Type B pancreatic cell (in vitro differentiated cells): ENCODE results near the gene KPTN. TPM values are rescaled to one million over a fixed set of nuclear protein-coding genes. Genes with fewer than 3 reads are reported as not detected.

Experiments
- DNase-seq: peaks from one replicate; pipeline ENCODE4 v3.0.0; 2021; ENCODE audit warnings: mixed read lengths; ENCODE audit not compliant: unreplicated experiment; ENCODE audit errors: extremely low spot score
- H3K27ac Mint-ChIP-seq: 2 replicates; pipeline ENCODE4 v1.8.0; 2021; ENCODE audit warnings: mild to moderate bottlenecking, mixed read lengths
- H3K27me3 Mint-ChIP-seq: 2 replicates; pipeline ENCODE4 v1.8.0; 2021; ENCODE audit warnings: mixed read lengths
- H3K36me3 Mint-ChIP-seq: 2 replicates; pipeline ENCODE4 v1.8.0; 2021; ENCODE audit warnings: mixed read lengths
- H3K4me1 Mint-ChIP-seq: one replicate; pipeline ENCODE4 v1.8.0; 2021; ENCODE audit warnings: mixed read lengths; ENCODE audit not compliant: unreplicated experiment
- H3K4me3 Mint-ChIP-seq: 2 replicates; pipeline ENCODE4 v1.8.0; 2021; ENCODE audit warnings: mild to moderate bottlenecking, mixed read lengths
- H3K9me3 Mint-ChIP-seq: 2 replicates; pipeline ENCODE4 v1.8.0; 2021; ENCODE audit warnings: mixed read lengths
- total RNA-seq: library from RNA; stranded (reverse); gene quantifications from 2 replicates; pipeline ENCODE4 v1.2.1, GENCODE V29; 2021; ENCODE audit warnings: low replicate concordance
- TF ChIP-seq, protein P1 (sequence below): fragments of 200-600 bp; sonication (generic); conservative IDR thresholded peaks from 2 replicates; pipeline ENCODE4 v1.5.0; 2021; ENCODE audit warnings: antibody characterized with exemption, mild to moderate bottlenecking

KPTN gene
- total RNA-seq, 1 donor from 2014 or later, result 21.2 TPM

DNA sequence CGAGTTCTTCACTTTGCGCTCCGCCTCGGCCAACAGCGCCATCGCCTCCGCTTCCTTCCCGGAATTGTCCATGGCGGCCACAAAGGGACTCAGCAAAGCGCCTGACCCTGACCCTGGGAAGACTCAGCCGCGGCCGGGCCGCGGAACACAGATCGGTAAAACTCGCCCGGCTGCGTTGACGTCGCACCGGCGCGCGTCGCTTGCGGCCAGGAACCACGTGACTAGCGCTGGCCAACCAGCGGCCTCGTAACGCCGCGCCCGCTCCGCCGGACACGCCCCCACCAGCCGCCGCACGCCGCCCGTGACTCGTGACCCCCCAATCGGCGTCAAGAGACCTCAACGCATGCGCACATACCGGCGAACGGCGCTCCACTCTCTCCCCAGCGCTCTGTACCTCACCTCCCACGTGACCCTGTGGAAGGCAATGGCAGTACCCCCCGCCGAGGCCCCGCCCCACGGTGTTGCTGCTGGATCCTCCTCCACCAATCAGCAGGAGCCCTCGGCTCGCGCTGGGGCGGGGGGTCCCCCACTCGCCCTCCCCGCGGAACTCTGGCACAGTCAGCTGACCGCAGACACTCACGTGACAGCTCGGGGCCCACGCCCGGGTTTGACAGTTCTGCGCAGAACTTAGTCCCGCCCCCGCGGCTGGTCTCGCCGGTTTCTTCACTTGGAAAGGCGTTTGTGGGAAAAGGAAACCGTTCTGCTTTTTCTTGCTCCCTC lies 31.0 kb upstream of the KPTN start, which contains the start of gene NAPA:
TSS of gene NAPA (minus strand) at position 195 of the 720 bp plus-strand sequence. CDS start at position 72, 123 bp downstream.
- Mint-ChIP-seq H3K27ac (peak within 1 kb of the TSS; percentile 95), H3K36me3 (peaks cover 6% of the 10 kb centered on the region), H3K4me3 (peak within 1 kb of the TSS; percentile 95), H3K9me3 (no peaks in the 10 kb centered on the region), H3K27me3 (peaks cover 5% of the 10 kb centered on the region), H3K4me1 (peaks cover 33% of the 10 kb centered on the region)
- DNase-seq, result peak; percentile 100
- TF ChIP-seq, protein P1, sequence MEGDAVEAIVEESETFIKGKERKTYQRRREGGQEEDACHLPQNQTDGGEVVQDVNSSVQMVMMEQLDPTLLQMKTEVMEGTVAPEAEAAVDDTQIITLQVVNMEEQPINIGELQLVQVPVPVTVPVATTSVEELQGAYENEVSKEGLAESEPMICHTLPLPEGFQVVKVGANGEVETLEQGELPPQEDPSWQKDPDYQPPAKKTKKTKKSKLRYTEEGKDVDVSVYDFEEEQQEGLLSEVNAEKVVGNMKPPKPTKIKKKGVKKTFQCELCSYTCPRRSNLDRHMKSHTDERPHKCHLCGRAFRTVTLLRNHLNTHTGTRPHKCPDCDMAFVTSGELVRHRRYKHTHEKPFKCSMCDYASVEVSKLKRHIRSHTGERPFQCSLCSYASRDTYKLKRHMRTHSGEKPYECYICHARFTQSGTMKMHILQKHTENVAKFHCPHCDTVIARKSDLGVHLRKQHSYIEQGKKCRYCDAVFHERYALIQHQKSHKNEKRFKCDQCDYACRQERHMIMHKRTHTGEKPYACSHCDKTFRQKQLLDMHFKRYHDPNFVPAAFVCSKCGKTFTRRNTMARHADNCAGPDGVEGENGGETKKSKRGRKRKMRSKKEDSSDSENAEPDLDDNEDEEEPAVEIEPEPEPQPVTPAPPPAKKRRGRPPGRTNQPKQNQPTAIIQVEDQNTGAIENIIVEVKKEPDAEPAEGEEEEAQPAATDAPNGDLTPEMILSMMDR, result no peak

DNA sequence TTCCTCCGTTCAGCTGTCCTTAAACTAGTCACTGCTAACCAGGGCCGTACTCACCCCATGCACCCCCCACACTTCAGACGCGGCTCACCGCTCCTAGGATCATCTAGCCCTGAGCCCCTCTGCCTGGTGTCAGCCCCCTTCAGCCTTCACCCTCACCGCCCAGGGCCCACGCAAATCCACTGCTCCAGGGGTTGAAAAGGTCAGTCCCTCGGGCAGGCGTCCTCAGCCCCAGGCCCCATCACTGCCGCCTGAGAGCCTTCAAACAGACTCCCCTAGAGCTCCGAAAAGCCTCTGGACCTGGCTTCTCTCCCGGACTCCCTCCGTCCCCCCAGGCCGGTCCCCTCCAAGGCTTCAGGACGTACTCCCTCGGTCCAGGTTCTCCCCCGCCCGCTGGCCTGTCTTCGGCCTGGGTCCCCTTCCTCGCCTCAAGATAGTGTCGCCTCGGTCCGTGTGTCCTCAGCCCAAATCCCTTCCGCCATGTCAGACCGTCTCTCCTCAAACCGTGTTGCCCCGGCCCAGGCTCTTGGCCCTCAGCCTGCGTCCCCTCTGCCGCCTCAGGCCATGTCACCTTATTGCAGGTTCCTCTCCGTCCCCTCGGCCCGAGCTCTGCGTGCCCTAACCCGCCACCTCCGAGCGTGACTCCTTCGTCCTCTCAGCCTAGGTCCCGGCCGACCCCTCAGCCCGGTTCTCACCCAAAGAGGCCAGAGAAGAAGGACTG lies 30.3 kb upstream of the KPTN start:
- TF ChIP-seq, protein P1, result no peak
- Mint-ChIP-seq H3K27me3 (peaks cover 4% of the 10 kb centered on the region), H3K9me3 (no peaks in the 10 kb centered on the region), H3K4me1 (peaks cover 33% of the 10 kb centered on the region), H3K4me3 (peak overlapping the region; percentile 95), H3K36me3 (peaks cover 6% of the 10 kb centered on the region), H3K27ac (peak overlapping the region; percentile 95)
- DNase-seq, result no peak

DNA sequence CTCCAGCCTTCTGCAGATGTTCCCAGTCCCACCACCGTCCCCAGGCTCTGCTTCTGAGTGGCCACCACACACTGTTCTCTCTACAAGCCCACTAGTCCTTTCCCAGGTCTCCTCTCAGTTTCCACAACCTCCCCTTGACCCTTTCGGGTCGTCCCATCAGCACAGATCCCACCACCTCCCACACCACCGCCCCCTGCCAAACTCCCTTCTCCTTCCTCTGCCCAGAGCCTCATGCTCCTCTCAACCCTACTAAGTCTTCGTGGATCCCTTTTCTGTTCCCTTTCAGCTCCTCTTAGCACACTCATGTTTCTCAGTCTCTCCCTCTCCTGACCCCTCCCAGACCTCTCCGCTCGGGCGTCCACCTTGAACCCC lies 28.9 kb upstream of the KPTN start:
- Mint-ChIP-seq H3K9me3 (no peaks in the 10 kb centered on the region), H3K27me3 (no peaks in the 10 kb centered on the region), H3K36me3 (peaks cover 6% of the 10 kb centered on the region), H3K4me1 (peaks cover 33% of the 10 kb centered on the region), H3K27ac (peak overlapping the region; percentile 95), H3K4me3 (peak overlapping the region; percentile 95)
- no peak for DNase-seq
- TF ChIP-seq, protein P1, result no peak

DNA sequence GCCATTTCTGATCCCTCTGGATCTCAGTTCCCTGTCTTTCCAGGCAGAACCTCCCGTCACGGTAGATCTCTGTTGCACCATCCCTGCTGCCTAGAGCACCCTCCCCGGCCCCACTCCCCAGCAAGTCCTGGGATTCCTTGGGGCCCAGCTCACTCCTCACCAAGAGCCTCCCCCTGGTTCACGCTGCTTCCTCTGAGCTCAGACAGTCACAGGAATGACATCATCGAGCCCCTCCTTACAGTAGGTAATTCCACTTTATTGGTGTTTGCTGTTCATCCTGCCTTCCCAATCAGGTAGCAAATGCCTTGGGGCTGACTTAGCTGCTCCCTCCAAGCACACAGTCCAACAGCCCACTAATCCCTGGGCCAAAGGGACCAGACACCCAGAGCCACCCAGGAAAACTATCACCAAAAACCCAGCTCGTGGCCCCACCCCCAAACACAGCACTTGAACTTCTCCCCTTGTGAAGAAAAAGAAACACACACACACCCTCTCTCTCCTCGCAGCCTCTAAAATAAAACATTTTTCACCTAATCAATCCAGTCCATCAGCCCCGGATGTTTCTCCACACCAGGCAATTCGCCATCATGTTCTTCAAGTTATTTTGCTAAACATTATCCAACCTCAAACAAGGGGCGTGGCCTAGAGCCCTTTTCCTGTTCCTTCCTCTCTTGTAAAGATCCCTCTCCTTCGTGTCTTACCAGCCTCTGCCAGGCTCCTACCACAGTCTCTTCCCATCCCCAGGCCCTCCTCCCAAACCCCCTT lies 28.3 kb upstream of the KPTN start:
- no peaks in the 10 kb centered on the region for H3K27me3 Mint-ChIP-seq
- H3K4me3 Mint-ChIP-seq, result peak overlapping the region; percentile 95
- H3K27ac Mint-ChIP-seq, result peak overlapping the region; percentile 95
- DNase-seq, result no peak
- H3K36me3 Mint-ChIP-seq, result peaks cover 6% of the 10 kb centered on the region
- H3K9me3 Mint-ChIP-seq, result no peaks in the 10 kb centered on the region
- TF ChIP-seq, protein P1, result no peak
- peaks cover 33% of the 10 kb centered on the region for H3K4me1 Mint-ChIP-seq

DNA sequence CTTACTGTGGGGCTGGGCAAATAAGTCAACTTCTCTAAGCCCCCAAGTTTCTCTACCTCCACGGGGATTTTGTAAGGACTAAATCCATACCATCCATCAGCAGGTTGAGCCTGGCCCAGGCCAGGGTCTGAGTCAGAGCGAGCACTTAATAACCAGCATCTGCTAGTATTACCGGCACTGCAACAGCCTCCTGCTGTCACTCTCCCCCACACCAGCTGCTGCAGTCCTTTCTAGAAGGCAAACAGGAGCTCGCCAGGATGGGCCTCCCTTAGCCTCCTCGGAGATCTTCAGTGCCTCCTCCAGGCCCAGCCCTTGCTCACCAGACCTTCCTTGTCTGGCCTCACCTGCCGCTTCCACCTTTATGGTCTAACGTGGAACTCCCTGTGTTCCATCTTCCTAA lies 27.7 kb upstream of the KPTN start:
- H3K4me1 Mint-ChIP-seq, result peaks cover 33% of the 10 kb centered on the region
- H3K27ac Mint-ChIP-seq, result peak overlapping the region; percentile 95
- no peak for DNase-seq
- no peaks in the 10 kb centered on the region for H3K27me3 Mint-ChIP-seq
- peaks cover 6% of the 10 kb centered on the region for H3K36me3 Mint-ChIP-seq
- H3K9me3 Mint-ChIP-seq, result no peaks in the 10 kb centered on the region
- TF ChIP-seq, protein P1, result no peak
- H3K4me3 Mint-ChIP-seq, result peak overlapping the region; percentile 95
